HCT116 (cell line): ENCODE results near the gene PLA2G4B. TPM values are rescaled to one million over a fixed set of nuclear protein-coding genes. Genes with fewer than 3 reads are reported as not detected.

Experiments
- ATAC-seq: fragments of 200-7000 bp; cut with Tn5 transposase; 2 replicates; pipeline ENCODE4 v1.9.1; 2020; ENCODE audit warnings: mild to moderate bottlenecking, moderate library complexity
- BruUV-seq: library from RNA; stranded (reverse); fragments of 400-500 nt; replicated peaks from 2 replicates; lab custom pipeline; 2021; lab: Mats Ljungman, UMichigan
- CTCF ChIA-PET: fragments of 300-600 bp; sonication (Branson Sonifier 250); formaldehyde crosslinking; loops from one replicate; lab custom pipeline; 2021; ENCODE audit warnings: antibody characterized with exemption; lab: Charles Lee
- POLR2A ChIA-PET: fragments of 300-600, 350-600 bp; sonication (Branson Sonifier 250); formaldehyde crosslinking; loops from one replicate; lab custom pipeline; 2021; ENCODE audit warnings: antibody characterized with exemption; lab: Charles Lee
- RAD21 ChIA-PET, 2 experiments: fragments of 300-600 bp; sonication (Branson Sonifier 250); formaldehyde crosslinking; loops; one replicate each; lab custom pipeline; 2023; ENCODE audit warnings: low total read pairs in 2 of 2; ENCODE audit not compliant: uncharacterized antibody in 2 of 2, unreplicated experiment in 2 of 2, low non-redundant PET in 1 of 2; lab: Charles Lee
- DNase-seq: peaks from one replicate; pipeline ENCODE4 v3.0.0-alpha.2; 2010; ENCODE audit warnings: low read depth, low spot score
- H2AFZ ChIP-seq: fragments of 200-600 bp; shearing (Covaris generic), sonication (generic); 2 replicates; pipeline ENCODE4 v1.6.1; 2017; ENCODE audit warnings: low read depth, mixed run types, mixed read lengths, antibody characterized with exemption, low read length; ENCODE audit not compliant: poor library complexity, severe bottlenecking
- H3K27ac ChIP-seq: 2 replicates; pipeline ENCODE4 v1.5.1; 2012; ENCODE audit warnings: low read depth, low read length
- H3K27me3 ChIP-seq: fragments of 200-600 bp; sonication (generic); 2 replicates; pipeline ENCODE4 v1.6.1; 2016; ENCODE audit warnings: mixed run types, low read length, mixed read lengths; ENCODE audit not compliant: insufficient read depth
- H3K36me3 ChIP-seq, 2 experiments: fragments of 200-500 bp in 1 of 2; fragments of 200-600 bp in 1 of 2; sonication (Bioruptor generic) in 1 of 2; sonication (generic) in 1 of 2; 2 replicates each; pipeline versions ENCODE4 v1.5.1 to v1.6.1; 2014 to 2016; ENCODE audit warnings: low read length in 2 of 2, inconsistent platforms in 1 of 2, mixed read lengths in 1 of 2, mixed run types in 1 of 2; ENCODE audit not compliant: insufficient read depth in 2 of 2, control insufficient read depth in 1 of 2
- H3K4me1 ChIP-seq, 2 experiments: fragments of 200-600 bp in 1 of 2; sonication (generic) in 1 of 2; 2 replicates each; pipeline versions ENCODE4 v1.5.1 to v1.6.1; 2012 to 2017; ENCODE audit warnings: low read length in 2 of 2, inconsistent platforms in 1 of 2, mild to moderate bottlenecking in 1 of 2, mixed read lengths in 1 of 2, mixed run types in 1 of 2, moderate library complexity in 1 of 2; ENCODE audit not compliant: insufficient read depth in 2 of 2, control insufficient read depth in 1 of 2
- H3K4me2 ChIP-seq: fragments of 200-600 bp; sonication (generic); 2 replicates; pipeline ENCODE4 v1.6.1; 2017; ENCODE audit warnings: mixed run types, low read length, mixed read lengths
- H3K4me3 ChIP-seq, 2 experiments: fragments of 200-600 bp in 1 of 2; sonication (generic) in 1 of 2; replicated peaks in 1 of 2; 2 replicates each; pipeline ENCODE4 v1.5.1; 2011 to 2016; ENCODE audit warnings: low read length in 2 of 2, control low read depth in 1 of 2, low read depth in 1 of 2, mild to moderate bottlenecking in 1 of 2, mixed read lengths in 1 of 2, mixed run types in 1 of 2
- H3K79me2 ChIP-seq: fragments of 200-600 bp; sonication (generic); 2 replicates; pipeline ENCODE4 v1.6.1; 2017; ENCODE audit warnings: mild to moderate bottlenecking, mixed run types, low read length, moderate library complexity, mixed read lengths; ENCODE audit not compliant: insufficient read depth
- H3K9ac ChIP-seq: fragments of 200-600 bp; sonication (generic); 2 replicates; pipeline ENCODE4 v1.6.1; 2016; ENCODE audit warnings: low read length, mixed read lengths
- H3K9me2 ChIP-seq: fragments of 200-600 bp; sonication (generic), shearing (Covaris generic); 2 replicates; pipeline ENCODE4 v1.6.1; 2017; ENCODE audit warnings: mixed run types, mild to moderate bottlenecking, moderate library complexity; ENCODE audit not compliant: insufficient read depth
- H3K9me3 ChIP-seq, 2 experiments: fragments of 200-500 bp in 1 of 2; fragments of 200-600 bp in 1 of 2; sonication (Bioruptor generic) in 1 of 2; sonication (generic) in 1 of 2; 2 replicates each; pipeline ENCODE4 v1.6.1; 2014 to 2017; ENCODE audit warnings: low read length in 2 of 2, mixed read lengths in 2 of 2, inconsistent platforms in 1 of 2, low read depth in 1 of 2, mild to moderate bottlenecking in 1 of 2, mixed run types in 1 of 2, moderate library complexity in 1 of 2; ENCODE audit not compliant: control insufficient read depth in 1 of 2, insufficient read depth in 1 of 2
- H4K20me1 ChIP-seq: fragments of 200-600 bp; sonication (generic), shearing (Covaris generic); 2 replicates; pipeline ENCODE4 v1.6.1; 2017; ENCODE audit warnings: mixed run types, mild to moderate bottlenecking, moderate library complexity; ENCODE audit not compliant: insufficient read depth
- FOSL1 ChIP-seq: IDR thresholded peaks from 2 replicates; pipeline ENCODE4 v1.6.1; 2012; ENCODE audit warnings: low read depth
- JUND ChIP-seq: IDR thresholded peaks from 2 replicates; pipeline ENCODE4 v1.6.1; 2012
- POLR2AphosphoS5 ChIP-seq: IDR thresholded peaks from 2 replicates; pipeline ENCODE4 v1.6.1; 2011; ENCODE audit warnings: mild to moderate bottlenecking, low read depth, low read length, moderate library complexity
- RAD21 ChIP-seq: IDR thresholded peaks from 2 replicates; pipeline ENCODE4 v1.6.1; 2012; ENCODE audit warnings: low read depth, mild to moderate bottlenecking
- SRF ChIP-seq: IDR thresholded peaks from 2 replicates; pipeline ENCODE4 v1.6.1; 2012; ENCODE audit warnings: low read depth
- TCF7L2 ChIP-seq: IDR thresholded peaks from 2 replicates; pipeline ENCODE4 v1.7.0; 2011; ENCODE audit warnings: borderline replicate concordance, inconsistent platforms; ENCODE audit not compliant: insufficient read depth, insufficient read length; ENCODE audit errors: extremely low read depth
- intact Hi-C: fragments of 100-400 bp; cut with micrococcal nuclease; formaldehyde crosslinking; loops from 2 replicates; pipeline ENCODE4 v1.10.0; 2022
- total RNA-seq: library from RNA; stranded (reverse); gene quantifications from one replicate; pipeline ENCODE4 v1.2.1, GENCODE V29; 2021; ENCODE audit not compliant: unreplicated experiment

Gene PLA2G4B
- total RNA-seq, 1 experiment from 2014 or later = 4.7 TPM

DNA sequence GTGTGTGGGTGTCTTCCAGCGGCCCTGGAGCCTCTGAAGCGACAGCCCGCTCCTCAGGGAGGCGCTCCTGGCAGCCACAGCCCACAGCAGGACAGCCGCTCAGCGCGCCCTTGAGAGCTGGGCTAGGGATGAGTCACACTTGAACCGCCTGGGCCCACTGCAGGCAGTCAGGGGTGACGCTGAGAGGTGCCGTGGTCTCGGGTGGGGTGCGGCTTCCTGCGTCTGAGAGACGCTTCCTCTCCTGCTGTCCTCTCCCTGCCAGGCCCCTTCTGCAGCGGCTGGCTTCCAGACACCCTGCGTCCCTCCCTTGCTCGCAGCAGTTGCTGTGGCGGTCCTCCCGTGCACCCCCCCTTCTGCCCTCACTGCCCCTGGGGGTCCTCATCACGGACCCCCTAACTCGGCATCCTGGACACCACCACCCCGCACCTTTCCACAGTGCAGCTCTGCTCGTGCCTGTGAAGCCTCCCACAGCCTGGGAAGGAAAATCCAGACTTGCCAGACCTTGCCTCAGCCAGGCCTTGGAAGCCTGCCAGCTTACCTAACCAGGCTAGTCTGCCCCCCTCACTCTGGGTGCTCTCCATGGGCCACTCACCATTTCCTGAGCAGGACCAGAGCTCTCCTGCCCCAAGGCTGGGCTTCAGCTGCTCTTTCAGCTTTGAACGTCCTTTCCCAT lies 56.3 kb downstream of the PLA2G4B start:
- Histone ChIP-seq H3K4me3 (peak overlapping the region in 1 of 2 experiments; percentile 2; a peak in 1 of 4 replicates), H4K20me1 (no peaks in the 10 kb centered on the region), H3K4me2 (peak overlapping the region; percentile 64), H3K4me1 (peaks cover 27 to 30% of the 10 kb centered on the region in 2 experiments), H3K79me2 (no peaks in the 10 kb centered on the region), H3K9me2 (no peaks in the 10 kb centered on the region), H3K9ac (peak overlapping the region; percentile 33), H3K27me3 (no peaks in the 10 kb centered on the region), H3K36me3 (0 out of 4 replicates have a peak, but pooled peaks cover 2 to 3% of the 10 kb centered on the region in 2 experiments), H3K9me3 (no peaks in the 10 kb centered on the region), H3K27ac (peak overlapping the region; percentile 33; the same call in 1 of the 2 replicates), H2AFZ (no peak overlapping the region)
- intact Hi-C loops = no loop called here
- peak; percentile 89 for ATAC-seq
- ChIA-PET POLR2A (interaction anchor here (0.9 to 1.6 kb wide), 4 partner anchors 21 to 121 kb away, joined by 3 to 7 read pairs (median 3); no protein-coding TSS in a partner anchor), RAD21 (interaction anchor here in 1 of 2 experiments (1.1 kb wide), 1 partner anchor 10 kb away, joined by 3 read pairs; no protein-coding TSS in a partner anchor), CTCF (interaction anchor here (1.0 to 2.5 kb wide), 2 partner anchors 10 to 121 kb away, joined by 3 to 20 read pairs; partner anchors contain the start of gene MAPKBP1)
- no TSS peak for BruUV-seq
- no peak for TF ChIP-seq SRF
- TF ChIP-seq TCF7L2 = peak; percentile 75
- peak; percentile 31; the same call in 1 of the 2 replicates for TF ChIP-seq POLR2AphosphoS5
- TF ChIP-seq JUND = peak; percentile 23
- TF ChIP-seq RAD21 = peak; percentile 29; the same call in 1 of the 2 replicates
- peak; percentile 44 for DNase-seq

GRCh38 chr15:41895491-41895890 lies 56.8 kb downstream of the PLA2G4B start:
- Histone ChIP-seq H2AFZ (no peak overlapping the region), H3K79me2 (no peaks in the 10 kb centered on the region), H3K27me3 (no peaks in the 10 kb centered on the region), H3K9me2 (no peaks in the 10 kb centered on the region), H3K4me3 (no peak overlapping the region; a peak in 1 of 4 replicates), H3K27ac (no peak overlapping the region), H3K4me2 (peak overlapping the region; percentile 64), H3K36me3 (peaks cover 2 to 3% of the 10 kb centered on the region in 2 experiments; a peak in 1 of 4 replicates), H3K9me3 (no peaks in the 10 kb centered on the region), H3K9ac (no peak overlapping the region), H4K20me1 (no peaks in the 10 kb centered on the region), H3K4me1 (peaks cover 27 to 30% of the 10 kb centered on the region in 2 experiments)
- CTCF ChIA-PET = interaction anchor here (2.5 kb wide), 1 partner anchor 9 kb away, joined by 20 read pairs; no protein-coding TSS in a partner anchor
- ATAC-seq (no peak), DNase-seq (no peak)
- intact Hi-C loops = no loop called here
- POLR2A ChIA-PET = interaction anchor here (0.9 to 1.6 kb wide), 3 partner anchors 21 to 107 kb away, joined by 3 to 7 read pairs (median 3); no protein-coding TSS in a partner anchor
- TF ChIP-seq FOSL1 = no peak
- RAD21 ChIA-PET = interaction anchor here in 1 of 2 experiments (1.1 kb wide), 1 partner anchor 9 kb away, joined by 3 read pairs; no protein-coding TSS in a partner anchor
- BruUV-seq = no TSS peak
